Measurements from ENCODE around the gene ZNF844. TPM values are rescaled to one million over a fixed set of nuclear protein-coding genes. Genes with fewer than 3 reads are reported as not detected.

ZNF844 gene
- total and polyA plus RNA-seq, 2 donors (not counting 1 experiment from before 2014, with no cell fraction given): 4.7 to 15.4 TPM

GRCh38 chr19:12085074-12085818, 20.7 kb downstream of the ZNF844 start:
- TF ChIP-seq EZH2 (IDR thresholded peaks at IDR 0.05; ENCODE audit: low read length, missing control alignments) (no peak), CTCF (conservative IDR thresholded peaks at IDR 0.05 in 1 of 2, IDR thresholded peaks at IDR 0.05 in 1 of 2; ENCODE audit: low read depth in 1 of 2, low read length in 2 of 2) (no peak)
- H3K9ac ChIP-seq (ENCODE audit: insufficient read depth, low read length): no peak overlapping the region
- DNase-seq (ENCODE audit: low read depth in 2 of 2): no peak
- no peaks in the 10 kb centered on the region for H3K36me3 ChIP-seq (ENCODE audit: control insufficient read depth, insufficient read depth, low read length)
- H3K27ac ChIP-seq (ENCODE audit: insufficient read depth, low read length): no peak overlapping the region
- H4K20me1 ChIP-seq (ENCODE audit: control insufficient read depth, extremely low read depth, insufficient read depth, low read length): no peaks in the 10 kb centered on the region
- H3K27me3 ChIP-seq (ENCODE audit: control insufficient read depth, insufficient read depth, low read length): no peaks in the 10 kb centered on the region
- no peaks in the 10 kb centered on the region for H3K79me2 ChIP-seq (ENCODE audit: control insufficient read depth, insufficient read depth, low read length)
- no peaks in the 10 kb centered on the region for H3K9me3 ChIP-seq (ENCODE audit: control insufficient read depth, insufficient read depth, low read depth, low read length)
- H3K4me2 ChIP-seq (ENCODE audit: extremely low read depth, insufficient read depth, low read length): no peak overlapping the region
- H3K4me3 ChIP-seq (replicated peaks in 1 of 4; ENCODE audit: control extremely low read depth in 1 of 4, insufficient read depth in 1 of 4, low read depth in 3 of 4, low read length in 4 of 4): no peak overlapping the region
- H2AFZ ChIP-seq (ENCODE audit: low read length): no peak overlapping the region
- H3K4me1 ChIP-seq (ENCODE audit: control insufficient read depth, extremely low read depth, insufficient read depth, low read length): no peaks in the 10 kb centered on the region

GRCh38 chr19:12090807-12091206, 26.3 kb downstream of the ZNF844 start:
- TF ChIP-seq EZH2 (IDR thresholded peaks at IDR 0.05; ENCODE audit: low read length, missing control alignments) (no peak), CTCF (conservative IDR thresholded peaks at IDR 0.05 in 1 of 2, IDR thresholded peaks at IDR 0.05 in 1 of 2; ENCODE audit: low read depth in 1 of 2, low read length in 2 of 2) (peak; percentile 57 to 65)

DNA sequence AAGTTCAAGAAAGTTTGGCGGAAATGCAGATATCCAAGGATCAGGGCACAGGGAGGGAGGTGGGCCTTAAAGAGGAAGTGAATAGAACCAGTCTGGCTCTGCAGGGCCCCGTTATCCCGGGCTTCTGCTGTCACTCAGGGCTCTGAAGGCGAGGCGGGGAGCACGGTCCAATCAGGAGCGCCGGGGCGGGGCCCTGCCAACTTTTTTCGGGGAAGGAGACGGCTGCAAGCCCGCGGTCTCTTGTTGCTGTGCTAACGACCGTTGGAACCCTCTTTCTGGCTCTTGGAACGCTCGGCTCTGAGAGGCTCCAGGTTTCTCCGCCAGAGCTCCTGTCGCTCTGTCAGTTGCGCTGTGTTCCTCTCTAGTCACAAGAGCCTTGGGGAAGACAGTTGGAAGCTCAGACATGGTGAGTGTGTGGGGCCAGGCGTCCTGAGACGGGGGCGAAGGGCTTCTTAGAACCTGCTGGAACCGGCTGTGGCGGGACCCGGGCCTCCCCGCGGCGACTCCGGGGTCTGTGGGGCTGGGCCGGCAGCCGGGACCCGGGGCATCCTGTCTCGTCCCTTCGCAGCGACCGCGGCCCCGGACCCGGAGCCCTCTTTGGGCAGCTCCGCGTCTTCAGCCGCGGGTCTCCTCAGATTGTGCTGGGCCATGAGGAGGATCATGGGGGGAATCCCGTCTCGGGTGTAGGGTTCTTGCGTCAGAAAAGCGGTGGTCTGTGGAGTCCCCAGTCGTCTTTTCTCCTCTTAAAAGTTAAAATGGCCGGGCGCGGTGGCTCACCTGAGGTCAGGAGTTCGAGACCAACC, 27.7 kb downstream of the ZNF844 start:
- peak overlapping the region; percentile 61 for H3K9ac ChIP-seq (ENCODE audit: insufficient read depth, low read length)
- TF ChIP-seq CTCF (conservative IDR thresholded peaks at IDR 0.05 in 1 of 2, IDR thresholded peaks at IDR 0.05 in 1 of 2; ENCODE audit: low read depth in 1 of 2, low read length in 2 of 2): no peak
- TF ChIP-seq EZH2 (IDR thresholded peaks at IDR 0.05; ENCODE audit: low read length, missing control alignments): no peak
- H3K4me2 ChIP-seq (ENCODE audit: extremely low read depth, insufficient read depth, low read length): peak overlapping the region; percentile 56
- H3K79me2 ChIP-seq (ENCODE audit: control insufficient read depth, insufficient read depth, low read length): no peaks in the 10 kb centered on the region
- H3K27me3 ChIP-seq (ENCODE audit: control insufficient read depth, insufficient read depth, low read length): no peaks in the 10 kb centered on the region
- no peaks in the 10 kb centered on the region for H3K4me1 ChIP-seq (ENCODE audit: control insufficient read depth, extremely low read depth, insufficient read depth, low read length)
- no peaks in the 10 kb centered on the region for H4K20me1 ChIP-seq (ENCODE audit: control insufficient read depth, extremely low read depth, insufficient read depth, low read length)
- peak; percentile 88 to 89 for DNase-seq (ENCODE audit: low read depth in 2 of 2)
- no peaks in the 10 kb centered on the region for H3K36me3 ChIP-seq (ENCODE audit: control insufficient read depth, insufficient read depth, low read length)
- peak overlapping the region; percentile 76 to 86 (median 84) for H3K4me3 ChIP-seq (replicated peaks in 1 of 4; ENCODE audit: control extremely low read depth in 1 of 4, insufficient read depth in 1 of 4, low read depth in 3 of 4, low read length in 4 of 4)
- peak overlapping the region; percentile 92 for H2AFZ ChIP-seq (ENCODE audit: low read length)
- H3K9me3 ChIP-seq (ENCODE audit: control insufficient read depth, insufficient read depth, low read depth, low read length): no peaks in the 10 kb centered on the region
- peak overlapping the region; percentile 82 for H3K27ac ChIP-seq (ENCODE audit: insufficient read depth, low read length)

More at GRCh38 chr19:12090807-12091206, 26.3 kb downstream of the ZNF844 start:
- Histone ChIP-seq H3K36me3 (ENCODE audit: control insufficient read depth, insufficient read depth, low read length) (no peaks in the 10 kb centered on the region), H3K9ac (ENCODE audit: insufficient read depth, low read length) (no peak overlapping the region), H3K27me3 (ENCODE audit: control insufficient read depth, insufficient read depth, low read length) (no peaks in the 10 kb centered on the region), H4K20me1 (ENCODE audit: control insufficient read depth, extremely low read depth, insufficient read depth, low read length) (no peaks in the 10 kb centered on the region), H3K4me3 (replicated peaks in 1 of 4; ENCODE audit: control extremely low read depth in 1 of 4, insufficient read depth in 1 of 4, low read depth in 3 of 4, low read length in 4 of 4) (no peak overlapping the region), H2AFZ (ENCODE audit: low read length) (no peak overlapping the region), H3K27ac (ENCODE audit: insufficient read depth, low read length) (no peak overlapping the region), H3K79me2 (ENCODE audit: control insufficient read depth, insufficient read depth, low read length) (no peaks in the 10 kb centered on the region), H3K9me3 (ENCODE audit: control insufficient read depth, insufficient read depth, low read depth, low read length) (no peaks in the 10 kb centered on the region), H3K4me1 (ENCODE audit: control insufficient read depth, extremely low read depth, insufficient read depth, low read length) (no peaks in the 10 kb centered on the region), H3K4me2 (ENCODE audit: extremely low read depth, insufficient read depth, low read length) (no peak overlapping the region)
- peak; percentile 25 to 69 for DNase-seq (ENCODE audit: low read depth in 2 of 2)

Data from fibroblast of lung (primary cell).